IPS DF 4.7 (cell line): ENCODE results near the gene MELTF.
"Not testable (repeated sequence)": the region's sequence is repeated elsewhere in the genome, so short reads cannot be mapped to it uniquely, and the experiment has no call there.

Experiments used
- DNase-seq: peaks from one replicate; pipeline ENCODE4 v3.0.0-alpha.2; 2013; ENCODE audit warnings: low spot score; ENCODE audit errors: extremely low read depth

MELTF gene

DNA sequence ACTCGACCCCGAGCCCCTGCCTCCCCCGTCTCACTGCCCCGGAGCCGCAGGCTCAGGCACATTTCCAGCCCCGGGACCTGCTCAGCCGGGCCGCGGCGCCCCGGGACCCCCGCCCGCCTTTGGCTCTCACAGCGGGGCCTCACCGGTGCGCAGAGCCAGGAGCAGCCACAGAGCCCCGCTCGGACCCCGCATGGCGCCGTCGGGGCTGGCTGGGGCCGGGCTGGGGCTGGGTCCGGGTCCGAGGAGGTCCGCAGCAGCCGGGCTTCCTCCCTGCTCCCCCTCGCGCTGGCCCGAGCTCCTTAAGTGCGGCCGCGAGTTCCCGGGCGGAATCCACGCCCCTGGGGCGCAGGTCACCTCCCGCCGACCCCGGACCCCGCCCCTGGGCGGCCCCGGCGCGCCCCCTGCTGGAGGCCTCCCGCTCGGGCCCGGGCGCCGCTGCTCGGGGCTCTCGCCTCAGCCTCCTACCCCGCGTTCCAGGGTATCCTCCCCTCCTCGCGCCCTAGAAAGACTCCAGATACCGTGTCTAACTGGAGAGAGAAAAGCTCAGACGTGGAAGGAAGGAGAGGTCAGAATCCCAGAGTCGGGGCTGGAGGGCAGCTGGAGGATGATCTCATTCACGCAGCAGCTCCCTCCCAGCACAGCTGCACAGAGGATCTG, at the start of gene MELTF:
MELTF (minus strand) TSS at position 307 of the 657 bp plus-strand sequence; CDS start at position 192, 115 bp downstream.
- no peak for DNase-seq

DNA sequence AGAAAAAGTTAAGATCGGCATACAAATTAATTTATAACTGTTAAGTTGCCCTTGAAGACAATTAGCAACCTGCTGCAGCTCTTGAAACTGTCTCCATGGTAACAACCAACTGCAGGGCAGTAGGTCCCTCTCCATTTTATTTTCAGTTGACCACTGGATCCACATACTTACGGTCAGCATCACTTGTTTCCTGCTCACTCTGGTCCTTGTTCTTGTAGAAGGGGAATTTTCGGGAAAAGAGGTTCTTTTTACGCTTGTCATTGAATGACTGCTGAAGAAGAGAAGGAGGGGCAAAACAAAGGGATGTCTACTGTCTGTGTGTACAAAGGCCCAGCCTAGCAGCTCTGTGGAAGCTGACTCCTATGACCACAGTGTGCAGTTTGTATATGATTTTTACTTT, 46.8 kb upstream of the MELTF start:
- no peak for DNase-seq

DNA sequence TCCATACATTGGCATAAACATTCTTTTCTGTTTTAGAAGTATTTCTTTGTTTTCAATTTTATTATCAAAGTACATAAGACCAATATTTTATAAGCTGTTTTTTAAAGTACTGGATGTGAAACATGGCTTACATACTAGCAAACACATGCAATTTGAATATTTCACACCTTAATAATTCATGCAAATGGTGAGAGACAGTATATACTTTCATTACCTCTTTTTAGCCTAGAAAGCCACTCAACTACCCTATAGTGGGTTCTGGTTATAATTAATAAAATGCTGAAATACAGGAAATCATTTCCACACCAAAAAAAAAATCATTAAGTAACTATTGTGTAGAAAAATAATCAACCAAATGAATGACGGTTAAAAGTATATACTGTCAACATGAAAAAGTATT, 38.5 kb upstream of the MELTF start:
- no peak for DNase-seq

DNA sequence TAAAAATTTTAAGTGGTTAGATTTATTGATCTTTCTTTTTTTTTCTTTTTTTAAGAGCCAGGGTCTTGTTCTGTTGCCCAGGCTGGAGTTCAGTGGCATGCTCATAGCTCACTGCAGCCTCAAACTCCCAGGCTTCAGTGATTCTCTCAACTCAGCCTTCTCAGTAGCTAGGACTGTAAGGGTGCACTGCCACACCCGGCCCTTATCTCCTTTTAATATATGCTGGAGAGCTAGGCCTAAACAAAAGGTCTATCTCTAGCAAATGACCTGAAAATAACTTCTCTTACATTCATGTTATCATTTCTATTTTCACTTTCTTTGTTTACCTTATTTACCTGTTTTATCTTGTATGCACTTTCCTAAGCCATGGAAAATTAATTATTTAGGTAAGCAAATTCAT, 35.2 kb upstream of the MELTF start:
- no peak for DNase-seq

DNA sequence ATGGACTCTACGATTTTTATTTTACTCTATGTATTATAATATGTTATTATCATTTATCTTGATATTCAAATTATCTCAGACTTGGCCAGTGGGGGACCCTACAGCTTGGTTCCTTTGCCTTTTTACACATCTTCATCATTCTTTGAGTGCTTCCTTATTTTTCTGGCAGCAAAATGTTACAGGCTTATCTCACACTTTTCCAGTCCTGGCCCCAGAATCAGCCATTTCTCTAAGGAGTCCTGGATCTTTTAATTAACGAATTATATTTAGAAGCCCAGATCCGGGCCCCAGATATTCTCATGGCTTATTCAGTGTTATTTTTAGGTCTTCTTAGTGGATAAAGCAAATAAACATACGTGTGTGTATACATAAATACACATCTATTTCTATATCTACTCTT, 32.8 kb upstream of the MELTF start:
- DNase-seq: no peak

DNA sequence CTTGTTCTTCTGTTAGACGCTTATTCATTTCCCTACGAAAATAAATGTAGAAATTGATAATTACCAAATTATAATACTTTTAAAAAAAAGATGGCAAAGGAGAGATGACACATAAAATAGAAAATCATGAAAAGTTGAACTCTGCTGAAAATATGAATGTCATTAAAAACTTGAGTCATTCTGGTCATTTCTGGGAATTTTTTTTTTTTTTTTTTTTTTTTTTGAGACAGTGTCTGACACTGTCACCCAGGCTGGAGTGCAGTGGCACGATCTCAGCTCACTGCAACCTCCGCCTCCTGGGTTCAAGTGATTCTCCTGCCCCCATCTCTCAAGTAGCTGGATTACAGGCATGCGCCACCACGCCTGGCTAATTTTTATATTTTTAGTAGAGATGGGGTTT, 22.0 kb upstream of the MELTF start:
- DNase-seq: not testable (repeated sequence)

DNA sequence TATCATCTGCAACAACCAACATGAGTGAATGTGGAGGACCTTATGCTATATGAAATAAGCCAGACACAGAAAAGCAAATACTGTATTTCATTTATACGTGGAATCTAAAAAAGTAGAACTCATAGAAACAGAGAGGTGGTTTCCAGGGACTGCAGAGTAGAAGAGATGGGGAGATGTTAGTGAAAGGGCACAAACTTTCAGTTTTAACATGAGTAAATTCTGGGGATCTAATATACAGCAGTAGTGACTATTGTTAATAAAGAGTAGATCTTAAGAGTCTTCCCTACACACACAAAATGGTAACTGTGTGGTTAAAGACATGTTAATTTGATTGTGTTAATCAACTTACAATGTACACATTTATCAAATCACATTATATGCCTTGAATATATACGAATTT, 20.9 kb upstream of the MELTF start:
- DNase-seq: no peak

DNA sequence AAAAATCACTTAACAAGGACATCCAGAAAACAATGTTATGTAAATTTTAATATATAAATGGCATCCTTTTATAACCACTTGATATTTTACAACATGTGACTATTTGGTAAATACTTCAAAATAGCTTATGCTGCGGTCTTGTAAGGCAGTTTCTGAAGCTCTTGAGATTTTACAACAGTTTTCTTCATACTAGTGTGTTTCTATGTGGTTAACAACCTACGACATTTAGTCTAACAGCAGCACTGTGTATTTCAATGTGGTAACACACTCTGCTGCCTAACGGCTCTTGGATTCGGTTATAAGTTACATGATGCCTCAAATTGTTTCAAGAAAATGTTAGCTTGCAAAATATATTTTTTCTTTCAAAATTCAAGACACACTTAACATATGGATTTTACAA, 12.9 kb upstream of the MELTF start:
- DNase-seq: no peak

DNA sequence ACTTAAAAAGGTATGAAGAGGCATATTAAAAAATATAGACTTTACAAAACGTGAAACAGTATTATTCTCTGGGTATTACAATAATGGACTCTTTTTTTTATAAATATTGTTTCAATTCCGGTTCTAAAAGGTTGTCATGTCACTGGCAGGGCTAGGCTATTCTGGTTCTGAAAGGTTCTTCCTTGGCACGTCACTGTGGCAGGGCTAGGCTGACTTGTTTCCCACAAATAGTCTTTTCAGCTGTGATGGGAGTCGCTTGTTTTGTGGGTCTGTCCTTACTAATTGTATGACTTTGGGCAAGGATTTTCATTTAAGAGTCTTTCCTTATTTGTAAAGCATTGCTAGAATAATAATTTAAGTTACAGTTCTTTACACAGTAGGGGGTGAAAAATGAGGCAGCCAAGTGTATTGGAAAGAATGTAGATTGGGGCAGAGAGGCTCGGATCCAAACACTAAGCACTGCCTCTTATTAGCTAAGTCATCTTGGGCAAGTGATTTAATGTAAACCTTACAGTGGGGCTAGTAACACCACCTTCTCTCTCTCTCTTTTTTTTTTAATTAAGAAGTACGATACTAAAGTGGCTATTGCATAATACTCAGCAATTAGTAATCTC, 12.4 kb upstream of the MELTF start:
- no peak for DNase-seq

DNA sequence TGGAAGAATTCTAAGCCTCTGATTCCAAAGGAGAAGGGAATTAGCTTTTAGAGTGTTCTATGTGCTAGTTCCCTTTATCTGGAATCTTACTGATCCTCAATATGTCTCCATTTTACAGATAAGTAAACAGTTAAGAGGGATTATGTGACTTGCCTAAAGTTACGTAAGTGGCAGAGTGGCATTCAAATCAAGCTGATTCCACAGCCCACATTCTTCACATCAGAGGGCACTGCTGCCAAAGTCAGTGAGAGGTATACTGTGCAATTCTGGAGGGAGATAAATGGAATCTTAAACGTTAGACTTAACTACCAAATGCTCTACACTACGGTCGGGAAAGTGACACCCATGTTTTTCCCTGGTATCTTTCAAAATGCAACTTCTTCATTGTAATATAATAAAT, 11.0 kb upstream of the MELTF start:
- no peak for DNase-seq

DNA sequence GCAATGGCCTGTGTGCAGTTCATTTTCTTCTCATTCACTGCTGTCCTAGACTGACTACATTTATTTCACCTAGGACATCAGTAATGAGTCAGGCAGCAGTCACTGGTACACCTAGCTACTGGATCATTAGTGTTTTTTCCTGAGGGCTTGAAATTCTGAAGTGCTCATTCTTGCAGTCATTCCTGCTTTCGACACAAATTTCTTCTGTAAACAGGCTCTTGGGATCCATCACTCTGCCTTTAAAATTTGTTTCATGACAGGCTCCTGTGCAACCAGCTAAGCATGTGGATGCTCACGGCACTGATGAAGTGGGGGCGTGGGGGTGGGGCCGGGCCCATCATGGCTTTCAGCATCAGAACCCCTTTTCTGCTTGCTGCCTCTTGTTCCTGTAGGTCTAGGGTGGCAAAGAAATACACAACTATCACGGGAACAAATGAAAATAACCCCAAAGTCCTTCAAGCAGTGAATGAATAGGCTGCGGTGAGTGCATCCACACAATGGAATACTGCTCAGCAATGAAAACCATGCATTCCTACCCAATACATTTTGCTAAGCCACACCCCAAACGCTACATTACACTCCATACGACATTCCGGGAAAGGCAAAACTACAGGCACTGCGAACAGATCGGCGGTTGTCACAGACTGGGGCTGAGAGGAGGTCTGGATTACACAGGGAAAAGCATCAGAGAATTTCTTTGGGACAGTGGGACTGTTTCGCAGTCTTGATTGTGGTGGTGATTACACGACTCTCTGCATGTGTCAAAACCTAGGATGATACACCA, 9.3 kb upstream of the MELTF start:
- no peak for DNase-seq

DNA sequence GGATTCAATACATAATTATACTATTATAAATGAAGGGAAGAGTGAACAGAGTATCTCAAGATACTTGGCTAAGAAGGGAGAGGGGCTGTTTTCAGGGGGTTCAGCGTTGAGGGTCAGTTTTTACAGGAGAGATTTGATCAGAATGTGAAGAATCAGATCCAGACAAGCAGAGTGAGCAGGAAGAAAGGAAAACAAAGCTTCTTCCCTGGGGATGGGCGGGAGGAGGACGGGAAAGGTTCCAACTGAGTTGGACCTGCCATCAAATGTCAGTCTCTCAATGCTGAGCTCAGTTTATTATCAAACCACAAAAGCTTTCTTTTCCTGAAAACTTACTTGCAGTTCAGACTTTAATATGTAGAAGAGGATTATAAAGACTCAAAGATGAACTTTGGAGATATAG, 6.0 kb upstream of the MELTF start:
- no peak for DNase-seq

DNA sequence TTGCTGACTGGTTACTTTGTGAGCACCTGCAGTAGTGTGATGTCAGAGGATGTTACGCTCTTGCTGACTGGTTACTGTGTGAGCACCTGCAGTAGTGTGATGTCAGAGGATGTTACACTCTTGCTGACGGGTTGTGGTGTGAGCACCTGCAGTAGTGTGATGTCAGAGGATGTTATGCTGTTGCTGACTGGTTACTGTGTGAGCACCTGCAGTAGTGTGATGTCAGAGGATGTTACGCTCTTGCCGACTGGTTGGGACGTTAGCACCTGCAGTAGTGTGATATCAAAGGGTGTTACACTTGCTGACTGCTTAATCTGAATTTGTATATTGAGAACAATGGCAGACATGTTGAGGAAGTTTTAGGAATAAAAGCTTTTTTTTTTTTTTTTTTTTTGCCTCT, 5.2 kb upstream of the MELTF start:
- not testable (repeated sequence) for DNase-seq

DNA sequence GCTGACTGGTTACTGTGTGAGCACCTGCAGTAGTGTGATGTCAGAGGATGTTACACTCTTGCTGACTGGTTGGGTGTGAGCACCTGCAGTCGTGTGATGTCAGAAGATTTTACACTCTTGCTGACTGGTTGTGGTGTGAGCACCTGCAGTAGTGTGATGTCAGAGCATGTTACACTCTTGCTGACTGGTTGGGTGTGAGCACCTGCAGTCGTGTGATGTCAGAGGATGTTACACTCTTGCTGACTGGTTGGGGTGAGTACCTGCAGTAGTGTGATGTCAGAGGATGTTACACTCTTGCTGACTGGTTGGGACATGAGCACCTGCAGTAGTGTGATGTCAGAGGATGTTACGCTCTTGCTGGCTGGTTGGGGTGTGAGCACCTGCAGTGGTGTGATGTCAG, 4.1 kb upstream of the MELTF start:
- DNase-seq: not testable (repeated sequence)

DNA sequence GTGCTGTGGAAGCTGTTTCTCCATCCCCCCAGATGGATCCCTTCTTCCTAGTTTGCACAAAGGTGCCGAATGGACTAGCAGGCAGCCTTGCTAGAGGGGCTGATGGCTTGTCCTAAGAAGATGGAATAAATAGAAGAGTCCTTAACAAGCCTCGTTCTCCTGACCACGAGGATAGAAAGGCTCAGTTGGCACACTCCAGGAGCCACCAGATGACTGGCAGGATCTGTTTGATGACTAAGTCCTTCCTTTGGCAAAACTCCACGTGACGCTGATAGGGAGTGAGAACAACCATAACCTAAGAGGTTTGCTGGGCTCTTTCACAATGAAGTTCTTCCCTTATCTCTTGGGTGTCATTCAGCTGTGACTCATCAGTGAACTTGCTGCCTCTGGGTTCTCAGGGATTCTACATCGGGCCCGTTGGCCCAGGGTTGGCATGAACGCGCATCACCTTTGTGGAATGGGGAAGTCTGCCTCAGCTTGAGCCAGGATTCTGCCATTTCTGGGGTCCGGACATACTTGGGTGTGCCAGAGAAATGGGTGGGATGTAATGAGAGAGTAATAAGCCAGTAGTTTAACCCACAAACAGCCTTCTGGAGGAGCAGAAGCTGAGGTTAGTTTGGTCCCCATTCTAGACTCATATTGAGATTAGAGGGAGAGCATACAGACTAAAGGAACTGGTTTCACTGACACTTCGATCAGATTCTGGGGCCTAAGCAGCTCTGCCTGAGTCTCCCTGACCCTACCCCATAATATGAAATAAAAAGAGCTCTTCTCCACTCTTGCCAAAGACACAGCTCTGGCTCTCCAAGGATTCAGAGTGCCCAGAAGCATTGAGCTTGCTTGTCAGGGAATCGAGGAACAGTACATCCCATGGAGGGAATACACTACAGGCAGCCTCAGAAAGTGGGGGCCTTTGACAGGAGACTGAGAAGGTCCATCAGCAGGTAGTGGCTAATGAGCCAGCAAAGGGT, 2.0 kb upstream of the MELTF start:
- no peak for DNase-seq

DNA sequence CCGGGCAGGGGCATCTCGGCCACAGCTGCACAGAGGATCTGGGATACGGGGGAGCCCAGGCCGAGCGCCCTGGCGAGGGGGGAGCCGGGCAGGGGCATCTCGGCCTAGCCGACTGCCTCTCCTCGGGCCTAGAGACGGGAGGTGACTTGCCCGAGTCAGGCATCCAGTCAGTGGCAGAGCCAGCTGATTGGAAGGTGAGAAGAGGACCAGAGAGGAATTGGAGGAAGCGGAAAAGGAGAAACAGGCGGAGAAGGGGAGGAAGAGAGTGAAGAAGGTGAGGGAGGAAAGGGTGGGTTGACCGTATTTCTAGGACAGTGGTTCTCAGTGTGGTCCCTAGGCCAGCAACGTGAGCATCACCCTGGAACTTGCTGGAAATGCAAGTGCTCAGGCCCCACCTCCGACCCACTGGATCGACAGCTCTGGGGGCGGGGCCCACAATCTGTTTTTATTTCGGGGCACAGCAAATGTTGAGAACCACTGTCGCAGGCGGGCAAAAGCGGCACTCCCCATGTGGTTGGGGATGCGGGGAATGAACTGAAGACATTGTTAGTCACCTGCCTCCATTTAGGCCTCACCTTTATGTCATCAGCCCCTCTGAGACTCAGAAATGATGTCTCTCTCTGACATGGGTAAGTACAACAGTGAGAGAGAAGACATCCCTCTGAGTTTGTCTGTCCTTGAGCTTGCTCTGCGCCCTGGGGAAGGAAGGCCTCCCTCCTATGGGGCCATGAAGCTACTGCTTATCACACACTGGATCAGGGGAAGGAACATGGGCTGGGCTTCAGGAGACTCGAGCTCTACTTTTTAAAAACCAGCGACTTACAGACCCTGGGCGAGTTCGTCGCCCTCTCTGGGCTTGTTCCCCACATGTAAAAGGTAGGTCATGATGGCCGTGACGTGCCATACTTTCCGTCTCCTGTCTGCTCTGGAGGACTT, 1.0 kb upstream of the MELTF start:
- no peak for DNase-seq

DNA sequence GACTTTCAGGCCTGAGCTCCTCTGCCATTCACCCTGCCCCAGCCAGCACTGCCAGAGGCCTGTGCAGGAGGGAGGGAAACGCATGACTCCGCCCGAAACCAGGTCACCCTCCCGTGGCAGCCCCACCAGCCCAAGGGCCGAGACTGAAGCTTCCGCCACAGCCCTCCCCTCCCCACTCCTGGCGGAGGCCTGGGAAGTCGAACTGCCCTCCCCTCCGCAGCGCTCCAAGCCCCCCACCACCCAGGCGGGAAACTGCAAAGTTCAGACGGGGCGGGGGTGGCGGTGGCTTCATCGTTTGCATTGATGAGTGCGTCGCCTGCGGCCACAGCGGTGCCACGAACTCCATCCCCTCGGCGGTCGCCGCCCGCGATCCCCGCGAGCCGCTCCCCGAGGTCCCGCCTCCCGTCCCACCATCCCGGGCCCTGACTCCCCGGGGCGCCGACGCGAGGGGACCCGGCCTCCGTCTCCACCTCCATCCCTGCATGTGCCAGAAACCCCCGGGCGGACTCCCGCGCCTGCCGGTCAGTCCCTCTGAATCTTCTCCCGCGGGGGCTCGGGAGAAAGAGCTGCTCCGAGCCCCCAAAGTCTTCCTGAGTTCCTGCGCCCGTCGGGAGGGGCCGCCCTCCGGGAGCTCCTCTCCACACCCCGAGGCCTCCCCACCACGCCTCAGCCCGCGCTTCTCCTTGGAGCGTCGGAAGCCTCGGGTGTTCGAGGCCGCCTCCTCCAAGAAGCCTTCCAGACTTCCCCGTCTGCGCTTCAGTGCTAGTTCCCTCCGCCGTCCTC, 698 bp downstream of the MELTF start:
- no peak for DNase-seq

DNA sequence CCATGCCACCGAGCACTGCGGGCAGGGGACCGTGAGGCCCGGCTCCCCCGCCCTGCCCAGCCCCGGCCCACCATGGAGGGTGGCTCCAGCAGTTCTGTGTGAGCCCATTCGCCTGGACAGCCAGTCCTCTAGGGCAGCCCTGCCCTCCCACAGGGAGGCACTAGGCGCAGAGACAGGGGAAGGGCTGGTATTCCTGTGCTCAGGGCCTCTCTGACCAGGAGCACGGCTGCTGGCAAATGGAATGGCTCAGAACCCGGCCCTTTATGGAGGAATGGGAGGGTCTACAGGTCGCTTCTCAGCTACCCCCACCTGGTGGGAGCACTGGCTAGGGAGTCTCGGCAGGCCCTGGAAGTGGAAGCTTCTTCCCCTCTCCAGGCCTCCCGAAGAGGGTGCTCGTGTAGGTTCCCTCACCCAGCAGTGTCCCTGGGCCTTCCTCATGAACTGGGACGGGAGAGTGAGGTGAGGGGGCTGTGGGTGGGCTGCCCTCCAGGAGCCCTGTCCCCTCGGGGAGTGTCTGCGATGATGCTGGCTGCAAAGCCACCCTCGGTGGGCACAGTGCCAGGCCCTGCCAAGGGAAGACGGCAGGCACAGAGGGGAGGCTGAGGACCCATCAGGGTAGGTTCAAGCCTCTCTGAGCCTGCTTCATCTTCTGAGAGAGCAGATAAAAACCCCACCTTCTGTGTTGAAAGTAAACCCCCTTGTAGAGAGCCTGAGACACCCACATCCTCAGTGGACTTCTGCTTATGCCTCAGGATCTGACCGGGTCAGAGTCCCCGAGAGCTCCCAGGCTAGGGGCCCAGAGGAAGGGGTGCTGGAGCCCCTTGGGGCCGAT, 1.5 kb downstream of the MELTF start:
- no peak for DNase-seq
